GM12891 (cell line): ENCODE measurements around the gene SRGAP3.

ENCODE experiments used
- POLR2A ChIP-seq: IDR thresholded peaks from 2 replicates; pipeline ENCODE4 v1.6.1; 2011; ENCODE audit warnings: low read depth, low read length, control low read depth
- POLR2AphosphoS5 ChIP-seq: IDR thresholded peaks from 2 replicates; pipeline ENCODE4 v1.6.1; 2011; ENCODE audit warnings: low read depth, low read length, control low read depth
- POU2F2 ChIP-seq: IDR thresholded peaks from 2 replicates; pipeline ENCODE4 v1.6.1; 2011; ENCODE audit warnings: low read depth, mild to moderate bottlenecking, control low read depth, low read length, moderate library complexity
- SPI1 ChIP-seq: IDR thresholded peaks from 2 replicates; pipeline ENCODE4 v1.6.1; 2011; ENCODE audit warnings: low read depth, low read length, control low read depth
- TAF1 ChIP-seq: IDR thresholded peaks from 2 replicates; pipeline ENCODE4 v1.6.1; 2011; ENCODE audit warnings: low read depth, low read length, control low read depth

- TF ChIP-seq TAF1 (no peak), POLR2AphosphoS5 (no peak), POLR2A (no peak), POU2F2 (no peak), SPI1 (no peak)
Observed at GRCh38 chr3:9241956-9242355, 7.5 kb downstream of the SRGAP3 start.
